Embryonic facial prominence (tissue), 1 donor: ENCODE data around the gene KDM4B.

Experiments
- DNase-seq: peaks from one replicate; pipeline ENCODE4 v3.0.0-alpha.2; 2016; ENCODE audit errors: extremely low spot score

Gene KDM4B

DNA sequence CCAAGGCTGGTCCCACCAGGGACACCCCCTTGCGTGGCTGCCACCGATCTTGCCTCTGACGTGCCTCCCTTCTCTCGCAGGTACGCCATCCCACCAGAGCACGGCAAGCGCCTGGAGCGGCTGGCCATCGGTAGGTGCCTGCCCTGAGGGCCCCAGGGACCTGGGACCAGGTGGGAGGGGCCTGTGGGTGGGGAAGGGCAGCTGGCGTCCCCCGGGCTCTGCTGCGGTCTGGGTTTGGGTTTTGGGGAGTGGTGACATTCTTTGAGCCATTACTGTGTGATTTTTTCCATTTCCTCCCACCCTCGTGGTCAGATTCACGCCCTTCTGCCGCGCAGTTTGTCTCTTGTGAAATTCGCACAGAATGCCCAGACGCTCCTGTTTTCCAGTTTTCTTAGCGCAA is 102.0 kb downstream of the KDM4B start:
- no peak for DNase-seq

- DNase-seq = no peak
Observed at GRCh38 chr19:5071579-5071978, 102.7 kb downstream of the KDM4B start.

- DNase-seq = no peak
Observed at GRCh38 chr19:5072115-5072514, 103.2 kb downstream of the KDM4B start.

- DNase-seq = no peak
Observed at GRCh38 chr19:5073153-5073844, 104.4 kb downstream of the KDM4B start.

- DNase-seq = no peak
Observed at GRCh38 chr19:5074407-5074806, 105.5 kb downstream of the KDM4B start.

DNA sequence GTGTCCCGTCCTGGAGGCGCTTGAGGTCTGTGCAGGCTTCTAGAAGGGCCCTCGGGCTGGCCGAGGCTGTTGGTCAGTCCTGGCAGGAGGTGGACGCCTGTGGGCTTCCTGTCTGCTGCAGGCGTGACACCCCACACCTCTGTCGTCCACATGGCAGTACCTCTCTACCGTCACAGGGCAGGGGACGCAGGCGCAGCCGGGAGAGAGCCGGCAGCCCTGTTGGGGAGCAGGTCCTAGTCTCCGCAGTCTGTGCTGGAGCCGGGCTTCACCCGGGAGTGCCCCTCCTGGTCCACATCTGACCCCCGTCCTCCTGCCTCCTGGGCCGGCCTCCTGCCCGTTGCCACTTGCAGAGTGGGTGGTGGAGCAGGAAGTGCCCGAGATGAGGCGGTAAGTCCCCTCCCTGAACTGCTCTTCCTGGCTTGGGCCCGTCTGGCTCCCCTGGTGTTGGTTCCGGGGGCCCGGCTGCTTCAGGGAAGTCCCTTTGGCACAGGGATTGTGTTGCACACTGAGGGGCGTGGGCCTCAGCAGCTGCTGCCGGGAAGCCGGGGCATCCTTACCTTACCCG is 106.0 kb downstream of the KDM4B start:
- no peak for DNase-seq

DNA sequence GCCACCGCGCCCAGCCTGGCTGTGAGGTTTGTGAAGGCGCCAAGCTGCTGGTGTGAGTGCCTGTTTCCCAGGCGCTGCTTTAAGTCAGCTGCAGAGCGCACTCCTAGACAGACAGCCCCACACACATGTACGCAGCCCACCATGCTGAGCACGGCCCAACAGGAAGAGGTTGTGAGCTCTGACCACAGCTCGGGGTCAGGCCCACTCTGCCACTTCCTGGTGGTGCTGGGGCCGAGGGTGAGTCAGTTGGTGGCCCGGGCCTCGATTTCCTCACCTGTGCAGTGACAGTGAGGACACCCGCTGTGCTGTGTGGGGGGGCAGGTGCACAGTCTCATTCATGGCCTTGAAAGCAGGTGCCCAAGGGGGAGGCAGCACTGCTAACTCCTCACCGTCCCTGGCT is 106.7 kb downstream of the KDM4B start:
- DNase-seq = no peak

- no peak for DNase-seq
Observed at GRCh38 chr19:5076440-5077208, 107.7 kb downstream of the KDM4B start.

DNA sequence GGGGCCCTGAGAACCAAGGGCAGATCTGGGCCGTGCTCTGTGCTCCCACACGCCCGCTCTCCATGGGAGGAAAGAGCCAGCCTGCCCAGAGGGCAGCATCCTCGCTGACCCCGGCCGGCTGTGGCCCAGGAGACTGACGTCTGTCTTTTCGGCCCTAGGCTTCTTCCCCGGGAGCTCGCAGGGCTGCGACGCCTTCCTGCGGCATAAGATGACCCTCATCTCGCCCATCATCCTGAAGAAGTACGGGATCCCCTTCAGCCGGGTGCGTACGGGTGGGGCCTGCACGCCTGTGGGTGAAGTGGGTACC is 108.2 kb downstream of the KDM4B start:
- no peak for DNase-seq

DNA sequence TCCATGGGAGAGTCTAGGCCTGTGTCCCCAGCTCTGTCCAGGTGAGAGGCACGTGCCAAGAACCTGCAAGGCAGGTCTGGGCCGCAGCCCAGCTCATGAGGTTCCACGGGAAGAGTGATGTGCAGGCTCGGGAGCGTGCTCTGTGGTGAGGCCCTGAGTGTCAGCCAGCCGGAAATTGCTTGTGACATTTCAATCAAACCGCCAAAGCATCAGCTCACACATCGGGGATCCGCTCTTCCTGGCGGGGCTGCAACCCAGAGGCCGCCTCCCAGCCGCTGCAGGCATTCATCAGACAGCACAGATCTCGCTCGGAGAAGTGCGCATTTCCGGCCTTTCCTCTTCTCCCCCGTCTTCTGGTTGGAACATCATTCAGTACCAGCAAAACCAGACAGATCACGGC is 109.3 kb downstream of the KDM4B start:
- DNase-seq = no peak

- DNase-seq = no peak
Observed at GRCh38 chr19:5078666-5079065, 109.8 kb downstream of the KDM4B start.

DNA sequence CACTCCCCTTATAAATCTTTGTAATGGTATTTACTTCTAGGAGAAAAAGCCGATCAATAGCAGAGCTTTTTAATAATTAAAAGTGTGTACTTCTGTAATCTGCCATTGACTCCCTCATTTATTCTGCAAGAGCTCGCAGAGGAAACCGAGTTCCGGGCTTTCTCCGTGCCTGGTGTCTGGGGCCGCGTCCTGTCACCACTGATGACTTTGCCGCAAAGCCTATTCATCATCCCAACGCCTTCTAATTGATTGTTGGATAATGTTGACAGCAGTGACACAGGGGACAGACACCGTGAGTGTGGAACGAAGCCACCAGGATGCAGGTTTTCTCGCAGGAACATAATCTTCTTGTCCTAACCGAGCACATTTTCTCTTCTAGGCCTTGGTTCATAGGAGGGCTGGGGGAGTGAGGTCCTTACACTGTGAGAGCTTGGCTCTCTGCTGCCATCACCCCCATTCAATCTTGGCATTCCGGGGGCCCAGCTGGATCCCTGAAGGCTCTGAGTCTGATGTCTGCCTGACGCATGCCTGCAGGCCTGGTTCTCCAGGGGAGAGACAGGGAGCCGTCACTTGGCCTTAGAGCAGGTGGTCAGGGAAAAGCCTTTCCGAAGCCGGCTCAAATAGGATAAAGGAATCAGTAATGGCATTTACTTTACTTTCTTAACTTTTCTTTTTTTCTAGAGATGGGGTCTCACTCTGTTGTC is 110.3 kb downstream of the KDM4B start:
- DNase-seq = no peak

- no peak for DNase-seq
Observed at GRCh38 chr19:5080030-5080654, 111.2 kb downstream of the KDM4B start.

DNA sequence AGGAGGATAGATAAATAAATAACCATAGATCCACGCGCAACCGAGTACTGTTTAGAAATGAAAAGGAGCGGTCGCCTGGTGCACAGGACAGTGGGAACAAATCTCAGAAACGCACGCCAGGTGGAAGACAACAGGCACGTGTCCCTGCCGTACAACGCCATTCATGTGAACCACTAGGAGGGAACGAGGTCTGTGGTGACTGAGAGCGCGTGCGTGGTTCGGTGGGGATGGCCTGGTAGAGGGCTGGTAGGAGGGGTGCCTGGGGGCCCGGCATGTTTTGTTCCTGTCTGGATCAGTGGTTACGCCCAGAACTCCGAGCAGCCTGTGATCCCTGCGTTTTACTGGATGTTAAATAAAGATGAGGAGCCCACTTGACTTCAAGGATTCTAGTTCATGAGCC is 111.9 kb downstream of the KDM4B start:
- no peak for DNase-seq

GRCh38 chr19:5081443-5082161 is 112.7 kb downstream of the KDM4B start:
- no peak for DNase-seq

DNA sequence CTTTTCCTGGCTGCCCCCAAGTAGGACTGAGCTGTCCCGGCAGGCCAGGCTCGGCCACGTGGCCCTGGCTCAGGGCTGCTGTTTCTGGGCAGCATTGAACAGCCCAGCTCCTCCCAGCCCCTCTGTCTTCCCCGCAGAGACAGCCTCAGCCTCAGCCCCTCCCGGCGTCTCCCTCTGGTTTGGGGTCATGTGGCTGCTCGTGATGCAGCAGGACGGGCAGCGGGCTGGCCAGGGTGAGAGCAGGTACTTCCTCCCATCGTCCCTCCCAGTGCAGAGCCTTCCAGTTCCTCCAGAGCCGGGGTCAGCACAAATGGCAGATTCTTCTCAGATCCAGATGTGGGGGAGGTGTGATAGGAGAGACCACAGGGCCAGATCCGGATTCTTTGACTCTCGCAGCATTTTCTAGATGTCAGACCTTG is 114.6 kb downstream of the KDM4B start:
- no peak for DNase-seq

DNA sequence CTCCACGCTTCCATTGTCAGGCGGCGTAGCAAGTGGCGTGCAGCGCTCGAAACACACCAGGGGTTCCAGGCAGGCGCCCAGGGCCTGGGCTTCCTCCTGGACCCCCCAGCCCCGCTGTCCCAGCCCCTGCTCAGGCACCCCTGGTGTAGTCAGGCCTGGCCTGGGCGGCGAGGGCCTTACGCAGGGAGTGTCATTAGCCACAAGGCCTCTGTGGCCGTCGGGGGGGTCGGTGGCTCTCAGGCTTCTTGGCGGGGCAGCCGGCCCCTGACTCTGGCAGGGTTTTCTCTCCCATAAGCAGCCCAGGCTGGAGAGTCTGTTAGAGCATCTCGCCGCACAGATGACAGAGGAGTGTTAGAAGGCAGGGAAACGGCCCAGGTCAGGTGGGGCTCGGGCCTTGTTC is 116.7 kb downstream of the KDM4B start:
- no peak for DNase-seq

DNA sequence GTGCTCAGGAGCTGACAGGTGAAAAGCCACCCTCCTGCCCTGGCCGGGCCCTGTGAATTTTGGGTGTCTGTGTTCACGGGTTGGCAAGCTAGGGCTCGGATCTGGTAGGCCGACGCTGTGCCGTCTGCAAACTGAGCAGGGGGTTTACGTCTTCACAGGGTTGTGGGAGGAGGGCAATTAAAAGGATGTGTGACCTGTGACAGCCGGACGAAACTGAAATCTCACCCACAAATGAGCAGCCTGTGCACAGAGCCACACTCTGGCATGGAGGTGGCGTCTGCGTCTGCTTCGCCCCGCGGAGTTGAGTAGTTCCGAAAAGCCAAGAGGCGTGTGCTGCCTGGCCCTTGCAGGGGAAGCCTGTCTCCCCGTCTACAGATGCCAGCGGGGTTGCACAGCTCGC is 117.3 kb downstream of the KDM4B start:
- no peak for DNase-seq

DNA sequence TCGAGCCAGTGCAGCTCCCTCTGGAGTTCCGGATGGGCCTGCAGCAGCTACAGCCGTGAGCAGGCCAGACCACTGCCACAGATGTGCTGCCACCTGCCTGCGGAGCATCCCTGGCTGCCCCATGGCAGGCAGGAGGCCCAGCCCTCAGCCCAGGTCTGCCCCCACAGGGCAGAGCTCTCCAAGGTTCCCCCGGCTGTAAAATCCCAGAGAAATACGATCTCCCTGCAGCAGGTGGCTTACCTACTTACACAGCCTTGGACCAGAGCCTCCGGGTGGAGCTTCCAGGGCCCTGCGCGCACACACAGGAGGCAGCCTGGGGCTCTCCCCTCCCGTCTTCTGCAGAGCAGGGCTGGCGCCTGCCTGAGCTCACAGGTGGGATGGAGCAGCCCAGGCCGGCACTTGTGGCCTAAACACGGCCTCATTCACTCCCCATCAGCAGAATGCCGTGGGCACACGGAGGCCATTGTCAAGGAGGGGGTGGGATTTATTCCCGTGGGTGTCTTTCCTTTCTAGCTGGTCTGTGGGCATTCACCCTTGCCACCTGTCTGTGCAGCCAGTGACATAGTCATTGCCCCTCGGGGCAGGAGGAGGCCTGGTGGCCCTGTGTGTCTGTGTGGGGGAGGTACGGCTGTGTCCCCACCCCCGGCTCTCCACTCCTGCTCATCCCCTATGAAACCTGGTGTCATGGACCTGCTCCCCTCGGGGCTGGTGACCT is 118.0 kb downstream of the KDM4B start:
- DNase-seq = no peak

- DNase-seq = no peak
Observed at GRCh38 chr19:5089283-5089682, 120.4 kb downstream of the KDM4B start.

DNA sequence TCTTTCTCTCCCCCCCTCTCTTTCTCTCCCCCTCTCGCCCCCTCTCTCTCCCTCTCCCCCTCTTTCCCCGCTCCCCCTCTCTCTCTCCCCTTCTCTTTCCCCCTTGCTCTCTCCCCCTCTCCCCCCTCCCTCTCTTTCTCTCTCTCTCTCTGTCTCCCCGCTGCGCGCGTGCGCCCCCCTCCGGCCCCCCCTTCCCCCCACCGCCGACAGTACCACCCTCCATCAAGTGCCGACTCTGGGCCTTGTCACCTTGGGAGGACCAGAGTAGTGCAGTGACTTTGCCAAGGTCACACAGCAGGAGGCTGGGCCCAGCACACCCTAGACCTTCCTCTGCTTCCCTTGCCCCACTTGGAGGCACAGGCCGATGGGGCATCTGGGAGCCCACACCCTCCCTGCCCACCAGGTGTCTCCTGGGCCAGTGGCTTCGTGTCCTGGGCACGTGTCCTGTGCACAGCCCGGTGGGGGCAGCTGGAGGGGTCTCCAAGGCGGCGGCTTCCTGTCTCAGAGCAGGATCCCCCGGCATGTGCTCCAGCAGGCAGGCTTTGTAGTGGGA is 121.6 kb downstream of the KDM4B start:
- DNase-seq = no peak
